Activated gamma-delta T cell treated with anti-CD3 and anti-CD28 coated beads, Interleukin-2, amount 50 U/mL, for 16 hours (primary cell): Measurements from ENCODE around the gene PLEKHG3.

Experiments used
- DNase-seq: peaks from one replicate; pipeline ENCODE4 v3.0.0-alpha.2; 2020; ENCODE audit warnings: low read depth

PLEKHG3 gene

DNA sequence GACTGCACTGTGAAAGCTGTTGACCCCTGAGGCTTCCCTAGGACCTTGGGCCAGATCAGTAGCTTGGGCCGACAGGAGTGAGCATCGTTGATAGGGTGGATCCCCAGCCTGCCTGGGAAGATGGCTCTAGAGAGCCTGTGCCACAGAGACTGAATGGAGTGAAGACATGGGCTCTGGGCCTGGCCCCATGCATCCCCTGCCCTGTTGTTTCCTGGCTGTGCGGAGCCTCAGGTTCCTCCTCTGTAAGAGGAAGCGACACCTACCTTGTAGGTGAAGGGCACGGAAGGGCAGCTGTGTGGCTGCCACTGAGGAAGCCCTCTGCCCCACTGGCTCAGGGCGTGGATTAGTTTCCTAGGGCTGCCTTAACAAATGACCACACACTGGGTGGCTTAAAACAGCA is 23.9 kb downstream of the PLEKHG3 start:
- DNase-seq: no peak

DNA sequence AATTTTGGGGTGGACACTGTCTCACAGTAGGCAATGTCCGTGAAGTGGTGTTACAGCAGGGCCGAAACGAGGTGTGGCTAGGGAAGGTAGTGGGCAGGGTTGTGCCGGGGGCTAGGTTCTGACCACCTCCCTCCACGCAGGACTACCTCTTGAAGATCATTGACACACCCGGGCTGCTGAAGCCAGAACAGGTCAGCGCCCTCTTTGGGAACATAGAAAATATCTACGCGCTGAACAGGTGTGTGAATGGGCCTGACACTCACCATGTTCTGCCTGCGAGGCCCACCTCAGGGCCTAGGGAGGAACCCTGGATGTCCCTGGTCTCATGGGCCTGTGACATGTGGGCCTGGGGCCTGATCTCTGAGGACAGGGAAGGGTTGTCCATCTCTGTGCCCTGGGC is 24.6 kb downstream of the PLEKHG3 start:
- no peak for DNase-seq

DNA sequence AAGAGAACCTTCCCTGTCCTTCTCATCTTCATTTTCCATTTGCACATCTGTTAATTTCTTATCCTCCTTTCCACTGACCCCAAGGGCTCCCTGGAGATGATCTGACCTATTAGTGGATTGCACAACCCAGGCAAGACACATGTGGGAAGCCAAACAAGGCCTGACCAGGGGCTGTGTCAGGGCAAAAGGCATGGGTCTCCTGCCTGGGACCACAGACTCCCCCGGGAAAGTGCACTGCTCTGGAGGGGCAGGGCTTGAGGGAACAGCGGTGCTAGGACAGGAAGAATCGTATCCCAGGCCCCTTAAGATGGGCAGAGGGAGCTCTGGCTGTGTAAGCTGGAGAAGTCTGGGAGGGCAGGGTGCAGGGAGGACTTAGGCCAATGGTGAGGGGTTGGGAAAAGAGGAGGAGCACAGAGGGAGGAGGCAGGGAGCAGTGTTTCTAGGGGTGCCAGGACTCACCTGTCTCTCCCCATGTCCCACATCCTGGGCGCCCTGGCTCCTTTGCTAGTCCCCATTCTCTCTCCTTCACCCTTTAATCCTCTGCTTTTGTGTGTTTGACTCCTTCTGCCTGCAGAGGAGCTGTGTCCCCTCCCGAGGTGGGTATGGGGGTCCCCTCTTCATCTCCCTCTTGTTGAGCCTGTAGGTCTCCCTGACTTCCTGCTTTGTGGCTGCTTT is 25.3 kb downstream of the PLEKHG3 start:
- DNase-seq: no peak

DNA sequence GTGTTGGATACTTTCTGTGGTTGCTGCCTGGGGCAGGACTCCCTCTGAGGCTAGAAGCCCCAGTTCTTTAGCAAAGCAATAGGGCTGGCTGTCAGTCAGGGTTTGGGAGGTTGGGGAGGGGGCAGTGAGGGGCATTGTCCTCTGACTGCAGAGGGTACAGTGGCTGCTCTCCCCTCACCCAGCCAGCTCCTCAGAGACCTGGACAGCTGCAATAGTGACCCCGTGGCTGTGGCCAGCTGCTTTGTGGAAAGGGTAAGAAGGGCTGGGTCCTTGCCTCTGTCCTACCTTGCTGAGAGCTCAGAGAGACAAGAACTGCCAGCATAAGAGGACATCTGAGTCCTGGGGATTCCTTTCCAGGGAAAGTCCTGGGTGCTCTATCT is 25.8 kb downstream of the PLEKHG3 start:
- DNase-seq: no peak

DNA sequence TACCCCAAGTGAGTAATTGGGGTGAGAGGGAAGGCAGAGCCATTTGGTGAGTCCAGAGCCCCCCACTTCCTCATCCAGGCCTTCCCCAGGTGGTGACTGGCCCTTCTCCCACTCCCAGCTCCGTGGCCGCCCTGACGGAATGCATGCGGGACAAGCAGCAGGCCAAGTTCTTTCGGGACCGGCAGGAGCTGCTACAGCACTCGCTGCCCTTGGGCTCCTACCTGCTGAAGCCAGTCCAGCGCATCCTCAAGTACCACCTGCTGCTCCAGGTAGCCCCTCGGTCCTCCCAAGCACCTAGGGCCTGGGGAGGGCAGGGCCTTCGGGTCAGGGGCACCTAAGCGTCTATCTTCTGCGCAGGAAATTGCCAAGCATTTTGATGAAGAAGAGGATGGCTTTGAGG is 26.5 kb downstream of the PLEKHG3 start:
- DNase-seq: no peak

DNA sequence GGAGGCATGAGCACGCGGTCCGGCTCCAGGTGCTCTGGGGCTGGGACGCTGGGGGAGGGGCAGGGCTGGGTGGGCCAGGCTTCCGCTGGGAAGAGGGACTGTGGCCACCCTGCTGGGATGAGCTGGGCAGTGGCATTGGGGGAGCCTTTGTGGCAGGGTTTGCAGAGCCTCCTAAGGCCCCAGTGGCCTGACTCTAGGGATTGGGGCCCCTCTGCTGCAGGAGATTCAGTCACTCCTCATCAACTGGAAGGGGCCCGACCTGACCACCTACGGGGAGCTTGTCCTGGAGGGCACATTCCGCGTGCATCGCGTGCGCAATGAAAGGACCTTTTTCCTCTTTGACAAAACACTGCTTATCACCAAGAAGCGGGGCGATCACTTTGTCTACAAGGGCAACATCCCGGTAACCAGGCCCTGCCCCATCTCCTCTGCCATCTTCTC is 26.9 kb downstream of the PLEKHG3 start:
- DNase-seq: no peak

DNA sequence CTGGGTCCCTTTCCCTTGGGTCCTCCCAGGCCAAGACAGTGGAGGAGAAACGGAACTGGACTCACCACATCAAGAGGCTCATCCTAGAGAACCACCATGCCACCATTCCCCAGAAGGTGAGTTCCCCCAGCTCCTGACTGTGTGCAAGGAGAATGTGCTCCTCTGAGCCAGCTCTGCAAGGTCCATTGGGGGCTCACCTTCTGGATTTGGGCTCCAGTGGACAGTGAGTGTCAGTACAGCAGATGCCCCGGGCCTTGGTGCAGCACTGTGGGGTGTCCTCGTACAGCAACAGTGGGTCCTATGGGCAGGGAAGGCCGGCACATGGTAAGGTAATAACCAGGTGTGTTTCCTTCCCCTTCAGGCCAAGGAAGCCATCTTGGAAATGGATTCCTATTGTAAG is 27.8 kb downstream of the PLEKHG3 start:
- DNase-seq: no peak

DNA sequence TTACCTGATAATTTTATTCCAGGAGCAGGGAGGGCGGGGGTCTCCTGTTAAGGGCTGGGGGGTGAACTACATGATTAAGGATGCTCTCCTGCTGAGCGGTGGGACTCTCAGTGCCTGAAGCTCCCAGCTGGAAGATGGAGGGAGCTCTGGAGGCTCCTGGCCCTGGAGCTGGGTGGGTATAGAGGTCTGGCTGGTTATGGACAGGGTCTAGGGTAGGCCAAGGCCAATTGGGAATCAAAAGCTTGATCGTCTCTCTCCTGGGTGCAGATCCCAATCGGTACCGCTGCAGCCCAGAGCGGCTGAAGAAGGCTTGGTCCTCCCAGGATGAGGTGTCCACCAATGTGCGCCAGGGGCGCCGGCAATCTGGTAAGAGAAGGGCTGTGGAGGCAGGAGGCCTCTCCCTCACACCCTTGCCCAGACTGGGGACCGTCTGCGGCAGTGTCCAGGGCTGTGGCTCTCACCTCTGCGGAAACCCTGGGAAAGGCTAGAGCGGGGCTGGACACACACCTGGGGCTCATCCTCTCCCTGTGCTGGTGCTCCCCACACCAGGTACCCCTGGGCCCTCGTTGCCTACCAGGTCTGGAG is 28.4 kb downstream of the PLEKHG3 start:
- DNase-seq: no peak

DNA sequence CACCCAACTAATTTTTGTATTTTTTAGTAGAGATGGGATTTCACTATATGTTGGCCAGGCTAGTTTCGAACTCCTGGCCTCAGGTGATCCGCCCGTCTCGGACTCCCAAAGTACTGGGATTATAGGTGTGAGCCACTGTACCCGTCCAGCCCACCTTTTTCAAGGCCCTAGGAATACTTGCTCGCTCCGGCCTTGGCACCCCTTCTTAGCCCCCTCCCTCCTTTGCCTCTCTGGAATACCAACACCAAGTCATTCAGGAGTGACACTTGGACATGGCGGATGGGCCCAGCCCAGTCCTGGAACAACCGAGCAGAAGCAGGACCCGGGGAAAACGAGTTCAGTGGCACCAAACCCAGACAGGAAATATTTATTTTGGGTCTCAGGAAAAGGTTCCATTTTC is 29.1 kb downstream of the PLEKHG3 start:
- DNase-seq: no peak

DNA sequence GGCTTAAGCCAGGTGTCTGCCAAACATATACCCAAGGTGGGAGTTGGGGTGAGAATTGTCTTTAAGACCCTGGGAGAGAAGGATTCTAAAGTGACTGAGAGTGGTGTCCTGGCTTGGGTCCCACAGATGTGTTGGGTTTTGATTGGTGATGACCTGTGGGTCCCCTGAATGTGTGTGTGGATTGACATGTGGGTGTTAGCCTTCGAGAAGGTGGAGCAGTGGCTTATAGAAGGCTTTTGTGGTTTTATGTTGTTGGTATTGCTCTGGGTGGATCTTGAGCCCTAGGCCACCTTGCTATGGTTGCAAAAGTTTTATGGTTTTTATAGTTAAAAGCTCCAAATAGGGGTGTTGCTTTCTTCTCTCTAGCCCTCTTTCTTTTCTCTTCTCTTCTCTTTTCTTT is 29.7 kb downstream of the PLEKHG3 start:
- DNase-seq: no peak

DNA sequence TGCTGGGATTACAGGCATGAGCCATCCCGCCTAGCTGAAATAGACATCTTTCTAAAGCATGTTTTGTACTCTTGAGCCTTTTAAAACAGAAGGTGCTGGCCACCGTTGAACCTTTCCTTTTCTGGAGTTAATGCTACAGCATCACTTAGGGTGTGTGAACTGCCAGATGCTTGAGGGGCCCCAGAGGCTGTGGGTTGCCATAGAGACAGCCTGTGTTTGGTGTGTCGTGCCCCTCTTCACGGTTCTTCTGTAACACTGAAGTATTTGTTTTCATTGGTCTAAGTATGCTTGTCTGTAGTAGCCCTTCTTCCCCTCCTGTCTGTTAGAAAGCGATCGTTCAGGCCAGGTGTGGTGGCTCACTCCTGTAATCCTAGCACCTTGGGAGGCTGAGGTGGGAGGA is 30.8 kb downstream of the PLEKHG3 start:
- DNase-seq: no peak

DNA sequence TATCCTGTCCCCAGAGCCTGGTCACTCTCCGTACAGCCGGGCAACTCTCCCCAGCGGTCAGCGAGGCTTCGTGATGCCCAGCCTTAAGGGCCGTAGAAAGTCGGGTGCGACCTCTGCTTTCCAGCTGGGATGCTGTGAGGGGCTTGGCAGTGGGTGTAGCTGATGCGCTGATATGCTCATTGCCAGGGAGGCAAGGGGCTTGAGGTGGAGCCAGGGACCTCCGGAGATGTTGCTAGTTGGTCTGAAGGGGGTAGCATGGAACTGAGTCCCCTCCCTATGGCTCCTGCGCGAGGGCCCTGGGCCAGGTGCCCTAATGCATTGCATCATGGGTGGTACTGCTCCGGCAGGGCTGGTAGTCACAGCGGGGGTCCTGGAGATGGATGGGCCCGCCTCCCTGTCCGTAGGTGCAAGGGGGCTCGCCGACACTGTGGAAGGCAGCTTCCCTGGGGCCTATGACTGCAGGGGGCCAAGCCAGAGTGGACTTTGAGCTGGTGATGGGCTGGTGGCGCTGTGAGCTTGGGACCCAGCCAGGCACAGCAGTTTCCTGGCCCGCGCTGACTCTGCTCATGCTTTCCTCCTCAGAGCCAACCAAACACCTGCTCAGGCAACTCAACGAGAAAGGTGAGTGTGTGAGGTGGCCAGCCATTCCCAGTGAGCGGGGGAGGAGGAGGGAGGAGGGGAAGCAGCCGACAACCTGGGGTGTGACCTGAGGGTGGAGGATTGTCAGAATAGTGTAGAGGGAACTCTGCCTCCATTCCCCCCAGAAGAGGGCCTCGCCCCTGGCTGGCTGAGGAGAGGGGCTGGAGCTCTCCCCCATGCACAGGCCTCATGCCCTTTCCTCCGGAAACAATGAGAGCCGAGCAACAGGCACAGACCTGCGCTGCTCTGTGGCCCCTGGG is 32.3 kb downstream of the PLEKHG3 start:
- no peak for DNase-seq

DNA sequence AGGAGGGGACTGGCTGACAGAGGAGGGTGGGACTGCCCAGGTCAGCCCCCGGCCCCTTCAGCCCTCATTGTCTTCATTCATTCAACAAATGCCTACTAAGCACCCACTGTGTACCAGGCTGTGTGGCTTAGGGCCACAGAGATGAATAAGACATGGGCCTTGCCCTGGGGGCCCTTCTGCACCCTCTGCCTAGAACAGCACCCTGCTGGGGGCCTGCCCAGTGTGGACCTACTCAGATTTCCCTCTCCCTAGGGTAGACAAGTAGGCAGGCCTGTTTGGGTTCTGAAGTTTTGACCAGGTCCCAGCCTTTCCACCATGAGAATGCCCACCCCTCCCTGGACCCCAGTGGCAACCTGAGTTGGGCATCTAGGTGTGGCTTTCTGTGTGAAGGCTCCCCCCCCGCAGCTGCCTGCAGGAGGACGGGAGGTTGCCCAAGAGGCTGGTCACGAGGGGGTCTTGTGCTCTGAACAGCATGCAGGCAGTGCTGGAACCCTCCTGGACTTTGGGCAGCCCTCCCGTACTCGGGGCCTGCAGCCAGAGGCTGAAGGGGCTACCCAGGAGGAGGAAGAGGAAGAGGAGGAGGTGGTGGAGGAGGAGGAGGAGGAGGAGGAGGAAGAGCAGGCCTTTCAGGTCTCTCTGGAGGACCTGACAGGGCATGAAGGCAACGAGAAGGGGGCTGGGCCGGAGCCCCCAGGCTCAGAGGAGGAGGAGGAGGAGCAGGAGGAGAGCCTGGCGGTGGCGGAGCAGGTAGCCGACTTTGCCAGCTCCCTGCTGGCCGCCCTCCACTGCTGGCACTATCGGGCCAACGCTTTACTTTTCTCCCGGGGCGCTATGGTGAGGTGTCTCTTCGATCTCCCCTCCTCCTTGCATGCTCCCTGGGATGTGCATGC is 33.4 kb downstream of the PLEKHG3 start:
- no peak for DNase-seq

DNA sequence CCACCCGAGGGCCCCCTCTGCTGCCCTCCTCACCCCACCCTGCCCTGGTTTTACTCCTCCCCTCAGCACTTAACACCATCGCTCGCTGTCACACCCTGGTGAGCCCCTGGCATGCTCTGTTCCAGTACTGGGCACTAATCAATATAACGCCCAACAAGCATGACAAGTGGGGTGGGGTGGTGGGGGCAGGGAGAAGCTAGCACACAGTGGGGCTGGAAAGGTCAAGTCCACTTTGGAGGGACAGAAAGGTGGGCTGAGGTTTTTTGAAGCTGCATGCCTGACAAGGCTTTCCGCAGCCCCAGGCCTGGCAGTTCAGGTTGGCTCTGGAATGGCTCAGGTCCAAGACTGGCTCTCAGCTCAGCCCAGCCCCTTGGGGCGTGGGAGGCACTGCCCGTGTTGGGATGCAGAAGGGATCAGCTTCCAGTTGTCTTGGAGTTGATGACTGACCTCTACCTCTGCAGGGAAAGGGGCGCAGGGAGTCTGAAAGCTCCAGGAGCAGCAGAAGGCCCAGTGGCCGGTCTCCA is 34.1 kb downstream of the PLEKHG3 start:
- no peak for DNase-seq

DNA sequence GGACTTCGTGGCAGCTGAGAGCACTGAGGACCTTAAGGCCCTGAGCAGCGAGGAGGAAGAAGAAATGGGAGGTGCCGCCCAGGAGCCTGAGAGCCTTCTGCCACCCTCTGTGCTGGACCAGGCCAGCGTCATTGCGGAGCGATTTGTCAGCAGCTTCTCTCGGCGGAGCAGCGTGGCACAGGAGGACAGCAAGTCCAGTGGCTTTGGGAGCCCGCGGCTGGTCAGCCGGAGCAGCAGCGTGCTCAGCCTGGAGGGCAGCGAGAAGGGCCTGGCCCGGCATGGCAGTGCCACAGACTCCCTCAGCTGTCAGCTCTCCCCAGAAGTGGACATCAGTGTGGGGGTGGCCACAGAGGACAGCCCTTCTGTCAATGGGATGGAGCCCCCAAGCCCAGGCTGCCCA is 37.0 kb downstream of the PLEKHG3 start:
- DNase-seq: no peak

DNA sequence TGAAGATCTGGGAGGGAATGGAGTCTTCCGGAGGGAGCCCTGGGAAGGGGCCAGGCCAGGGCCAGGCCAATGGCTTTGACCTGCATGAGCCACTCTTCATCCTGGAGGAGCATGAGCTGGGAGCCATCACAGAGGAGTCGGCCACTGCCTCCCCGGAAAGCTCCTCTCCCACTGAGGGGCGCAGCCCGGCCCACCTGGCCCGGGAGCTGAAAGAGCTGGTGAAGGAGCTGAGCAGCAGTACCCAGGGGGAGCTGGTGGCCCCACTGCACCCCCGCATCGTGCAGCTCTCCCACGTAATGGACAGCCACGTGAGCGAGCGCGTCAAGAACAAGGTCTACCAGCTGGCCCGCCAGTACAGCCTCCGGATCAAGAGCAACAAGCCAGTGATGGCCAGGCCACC is 37.7 kb downstream of the PLEKHG3 start:
- DNase-seq: no peak

DNA sequence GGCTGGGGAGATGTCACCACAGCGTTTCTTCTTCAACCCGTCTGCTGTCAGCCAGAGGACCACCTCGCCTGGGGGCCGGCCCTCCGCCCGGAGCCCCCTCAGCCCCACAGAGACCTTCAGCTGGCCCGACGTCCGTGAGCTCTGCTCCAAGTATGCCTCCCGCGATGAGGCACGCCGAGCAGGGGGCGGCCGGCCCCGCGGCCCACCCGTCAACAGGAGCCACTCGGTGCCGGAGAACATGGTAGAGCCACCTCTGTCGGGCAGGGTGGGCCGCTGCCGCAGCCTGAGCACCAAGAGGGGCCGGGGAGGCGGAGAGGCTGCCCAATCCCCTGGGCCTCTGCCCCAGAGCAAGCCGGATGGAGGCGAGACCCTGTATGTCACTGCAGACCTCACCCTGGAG is 38.8 kb downstream of the PLEKHG3 start:
- no peak for DNase-seq

DNA sequence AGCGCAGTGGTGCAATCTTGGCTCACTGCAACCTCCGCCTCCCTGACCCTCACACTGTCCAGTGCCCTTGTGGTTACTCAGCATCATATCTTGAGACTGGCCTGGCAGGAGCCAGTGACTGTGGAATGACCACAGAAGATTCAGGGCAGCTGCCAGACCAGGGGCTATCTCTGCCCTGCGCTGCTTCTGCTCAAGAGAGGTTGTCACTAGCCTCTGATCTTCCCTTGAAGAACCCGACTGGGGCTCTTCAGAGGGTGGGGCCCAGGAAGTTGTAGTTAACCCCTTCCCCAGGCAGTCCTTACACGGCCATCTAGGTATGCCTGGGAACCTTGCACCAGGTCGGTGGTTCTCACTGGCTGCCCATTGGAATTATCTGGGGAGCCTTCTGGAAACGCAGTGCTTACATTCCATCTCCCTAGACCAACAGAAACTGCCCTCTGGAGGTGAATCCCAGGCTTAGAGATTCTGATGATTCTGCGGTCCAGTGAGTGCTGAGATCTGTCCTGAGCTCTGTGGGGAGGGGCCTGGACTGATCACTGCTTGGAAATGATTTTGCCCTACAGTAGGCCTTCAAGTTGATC is 41.4 kb downstream of the PLEKHG3 start:
- DNase-seq: no peak

DNA sequence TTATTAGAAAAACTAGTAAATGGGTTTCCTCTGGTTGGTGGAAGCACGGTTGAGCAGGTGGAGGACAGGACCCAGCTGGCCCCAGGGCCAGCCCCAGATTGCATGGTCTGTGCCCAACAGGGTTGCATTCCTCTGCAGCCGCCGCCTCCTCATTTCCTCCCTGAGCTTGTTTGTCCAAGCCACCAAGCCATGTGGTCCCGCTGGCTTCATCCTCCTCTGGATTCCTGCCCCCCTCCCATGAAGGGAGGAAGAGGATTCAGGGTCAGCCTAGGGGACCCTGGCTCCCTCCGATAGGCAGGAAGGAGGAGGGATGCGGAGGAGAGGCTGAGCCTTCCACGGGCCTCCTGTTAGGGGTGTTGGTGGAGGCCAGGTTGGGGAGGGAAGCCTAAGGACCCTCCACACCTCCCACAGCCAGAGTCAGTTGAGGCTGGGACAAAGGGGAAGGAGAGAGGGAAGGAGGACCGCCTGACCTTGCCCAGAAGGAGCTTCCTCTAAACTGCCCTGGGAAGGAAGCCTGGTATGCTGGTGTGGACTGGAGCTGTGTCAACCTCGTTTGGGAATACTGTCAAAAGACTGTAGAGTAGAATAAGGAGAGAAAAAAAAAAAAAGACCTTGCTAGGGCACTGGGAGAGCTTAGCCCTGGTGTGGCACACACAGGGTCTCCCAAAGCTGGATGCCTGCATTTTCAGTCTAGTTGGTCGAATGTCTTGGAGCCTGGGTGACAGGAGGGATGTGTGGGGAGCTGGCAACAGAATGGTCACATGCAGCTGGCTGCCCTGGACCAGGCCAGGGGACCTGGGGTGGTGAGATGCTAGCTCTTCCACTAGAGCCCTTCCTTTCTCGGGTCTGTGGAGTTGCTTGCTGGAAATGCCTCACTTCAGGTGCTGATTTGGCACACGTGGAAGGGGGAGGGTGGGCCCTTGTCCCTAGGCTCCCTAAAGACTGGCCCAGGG is 42.4 kb downstream of the PLEKHG3 start:
- no peak for DNase-seq

DNA sequence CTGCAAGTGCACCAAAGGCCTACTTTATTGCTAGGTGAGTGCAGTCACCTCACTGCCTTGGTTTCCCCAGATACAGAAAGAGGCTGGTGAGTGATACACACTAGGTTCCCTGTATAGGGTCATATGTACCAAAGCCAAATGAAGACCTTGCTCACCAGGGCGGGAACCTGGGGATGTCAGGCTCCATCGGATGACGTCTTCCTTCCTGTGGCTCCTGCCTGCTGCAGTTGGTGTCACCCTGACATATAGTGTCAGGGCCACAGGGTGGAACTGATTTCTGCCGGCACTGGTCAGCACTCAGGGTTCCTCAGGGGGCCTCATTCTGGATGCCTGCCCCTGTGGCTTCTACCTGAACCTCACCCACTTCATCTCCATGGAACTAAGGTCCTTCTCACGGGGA is 43.1 kb downstream of the PLEKHG3 start:
- DNase-seq: no peak
